ENCODE measurements around the gene ERCC5.

DNA sequence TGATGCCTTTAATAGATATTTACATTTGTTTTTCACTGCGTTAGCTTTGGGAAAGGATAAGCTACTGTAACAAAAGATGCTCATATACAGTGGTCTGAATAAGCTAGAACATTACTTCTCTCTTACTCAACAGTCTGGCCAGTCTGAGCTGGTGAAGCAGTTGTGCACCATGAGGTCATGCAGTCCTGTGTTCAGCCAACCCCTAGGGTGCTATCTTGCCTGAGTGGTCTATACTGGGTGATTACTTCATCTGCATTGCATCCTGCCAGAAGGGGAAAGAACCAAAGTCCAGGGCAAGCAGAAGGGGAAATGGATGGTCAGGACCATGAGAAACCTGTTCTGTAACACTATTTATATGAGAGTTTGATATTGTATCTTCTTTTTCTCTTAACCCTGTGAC lies 31.5 kb downstream of the ERCC5 start:
- TF ChIP-seq, protein P1, sequence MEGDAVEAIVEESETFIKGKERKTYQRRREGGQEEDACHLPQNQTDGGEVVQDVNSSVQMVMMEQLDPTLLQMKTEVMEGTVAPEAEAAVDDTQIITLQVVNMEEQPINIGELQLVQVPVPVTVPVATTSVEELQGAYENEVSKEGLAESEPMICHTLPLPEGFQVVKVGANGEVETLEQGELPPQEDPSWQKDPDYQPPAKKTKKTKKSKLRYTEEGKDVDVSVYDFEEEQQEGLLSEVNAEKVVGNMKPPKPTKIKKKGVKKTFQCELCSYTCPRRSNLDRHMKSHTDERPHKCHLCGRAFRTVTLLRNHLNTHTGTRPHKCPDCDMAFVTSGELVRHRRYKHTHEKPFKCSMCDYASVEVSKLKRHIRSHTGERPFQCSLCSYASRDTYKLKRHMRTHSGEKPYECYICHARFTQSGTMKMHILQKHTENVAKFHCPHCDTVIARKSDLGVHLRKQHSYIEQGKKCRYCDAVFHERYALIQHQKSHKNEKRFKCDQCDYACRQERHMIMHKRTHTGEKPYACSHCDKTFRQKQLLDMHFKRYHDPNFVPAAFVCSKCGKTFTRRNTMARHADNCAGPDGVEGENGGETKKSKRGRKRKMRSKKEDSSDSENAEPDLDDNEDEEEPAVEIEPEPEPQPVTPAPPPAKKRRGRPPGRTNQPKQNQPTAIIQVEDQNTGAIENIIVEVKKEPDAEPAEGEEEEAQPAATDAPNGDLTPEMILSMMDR (IDR thresholded peaks at IDR 0.05) = no peak
- no peak for TF ChIP-seq EZH2 (IDR thresholded peaks at IDR 0.05; ENCODE audit: borderline replicate concordance, insufficient read depth, low read depth, low read length, poor library complexity, severe bottlenecking)
